ENCODE data around the gene PAOX.
"Not testable (repeated sequence)": the region's sequence is repeated elsewhere in the genome, so short reads cannot be mapped to it uniquely, and the experiment has no call there.

DNA sequence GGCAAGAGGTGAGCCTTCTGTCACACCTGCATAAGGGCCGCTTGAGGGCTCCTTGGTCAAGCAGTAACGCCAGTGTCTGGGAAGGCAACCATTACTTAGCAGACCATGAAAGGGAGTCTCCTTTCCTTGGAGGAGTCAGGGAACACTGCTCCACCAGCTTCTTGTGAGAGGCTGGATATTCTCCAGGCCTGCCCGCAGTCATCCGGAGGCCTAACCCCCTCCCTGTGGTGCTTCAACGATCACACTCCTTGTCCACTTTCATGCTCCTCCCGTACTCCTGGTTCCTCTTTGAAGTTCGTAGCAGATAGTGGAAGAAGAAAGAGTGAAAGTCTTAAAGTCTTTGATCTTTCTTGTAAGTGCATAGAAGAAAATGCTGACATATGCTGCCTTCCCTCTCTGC, 11.6 kb upstream of the PAOX start:
- TF ChIP-seq POLR2A (IDR thresholded peaks at IDR 0.05): not testable (repeated sequence)
- TF ChIP-seq, protein P1, sequence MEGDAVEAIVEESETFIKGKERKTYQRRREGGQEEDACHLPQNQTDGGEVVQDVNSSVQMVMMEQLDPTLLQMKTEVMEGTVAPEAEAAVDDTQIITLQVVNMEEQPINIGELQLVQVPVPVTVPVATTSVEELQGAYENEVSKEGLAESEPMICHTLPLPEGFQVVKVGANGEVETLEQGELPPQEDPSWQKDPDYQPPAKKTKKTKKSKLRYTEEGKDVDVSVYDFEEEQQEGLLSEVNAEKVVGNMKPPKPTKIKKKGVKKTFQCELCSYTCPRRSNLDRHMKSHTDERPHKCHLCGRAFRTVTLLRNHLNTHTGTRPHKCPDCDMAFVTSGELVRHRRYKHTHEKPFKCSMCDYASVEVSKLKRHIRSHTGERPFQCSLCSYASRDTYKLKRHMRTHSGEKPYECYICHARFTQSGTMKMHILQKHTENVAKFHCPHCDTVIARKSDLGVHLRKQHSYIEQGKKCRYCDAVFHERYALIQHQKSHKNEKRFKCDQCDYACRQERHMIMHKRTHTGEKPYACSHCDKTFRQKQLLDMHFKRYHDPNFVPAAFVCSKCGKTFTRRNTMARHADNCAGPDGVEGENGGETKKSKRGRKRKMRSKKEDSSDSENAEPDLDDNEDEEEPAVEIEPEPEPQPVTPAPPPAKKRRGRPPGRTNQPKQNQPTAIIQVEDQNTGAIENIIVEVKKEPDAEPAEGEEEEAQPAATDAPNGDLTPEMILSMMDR (IDR thresholded peaks at IDR 0.05): not testable (repeated sequence)

Data from thyroid gland (tissue), 4 donors.